ENCODE results near the gene C3AR1.

DNA sequence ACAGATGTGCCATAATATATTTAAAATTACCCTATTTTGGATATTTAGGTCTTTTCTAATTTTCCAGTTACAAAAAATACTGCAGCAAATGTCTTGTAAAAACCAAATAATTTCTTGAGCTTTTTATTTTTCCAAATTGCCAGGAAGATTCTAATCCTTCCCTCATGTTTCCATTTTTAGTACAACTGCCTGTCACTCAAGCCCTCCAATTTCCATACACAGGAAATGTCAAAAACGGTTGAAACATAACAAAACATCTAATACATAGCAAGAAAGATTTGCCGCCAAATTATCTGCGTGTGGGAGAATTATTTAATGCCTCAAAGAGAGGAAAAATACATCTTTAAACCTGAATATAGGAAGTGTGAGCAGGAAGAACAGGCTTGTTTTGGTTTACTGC lies 36.0 kb downstream of the C3AR1 start:
- no peak for TF ChIP-seq POLR2A (IDR thresholded peaks at IDR 0.05; ENCODE audit: low read depth, low read length)
- TF ChIP-seq POLR2AphosphoS5 (IDR thresholded peaks at IDR 0.05; ENCODE audit: low read depth, low read length), result no peak

Data from GM12891 (cell line).